Measurements from ENCODE around the gene COLEC12.

The COLEC12 gene

DNA sequence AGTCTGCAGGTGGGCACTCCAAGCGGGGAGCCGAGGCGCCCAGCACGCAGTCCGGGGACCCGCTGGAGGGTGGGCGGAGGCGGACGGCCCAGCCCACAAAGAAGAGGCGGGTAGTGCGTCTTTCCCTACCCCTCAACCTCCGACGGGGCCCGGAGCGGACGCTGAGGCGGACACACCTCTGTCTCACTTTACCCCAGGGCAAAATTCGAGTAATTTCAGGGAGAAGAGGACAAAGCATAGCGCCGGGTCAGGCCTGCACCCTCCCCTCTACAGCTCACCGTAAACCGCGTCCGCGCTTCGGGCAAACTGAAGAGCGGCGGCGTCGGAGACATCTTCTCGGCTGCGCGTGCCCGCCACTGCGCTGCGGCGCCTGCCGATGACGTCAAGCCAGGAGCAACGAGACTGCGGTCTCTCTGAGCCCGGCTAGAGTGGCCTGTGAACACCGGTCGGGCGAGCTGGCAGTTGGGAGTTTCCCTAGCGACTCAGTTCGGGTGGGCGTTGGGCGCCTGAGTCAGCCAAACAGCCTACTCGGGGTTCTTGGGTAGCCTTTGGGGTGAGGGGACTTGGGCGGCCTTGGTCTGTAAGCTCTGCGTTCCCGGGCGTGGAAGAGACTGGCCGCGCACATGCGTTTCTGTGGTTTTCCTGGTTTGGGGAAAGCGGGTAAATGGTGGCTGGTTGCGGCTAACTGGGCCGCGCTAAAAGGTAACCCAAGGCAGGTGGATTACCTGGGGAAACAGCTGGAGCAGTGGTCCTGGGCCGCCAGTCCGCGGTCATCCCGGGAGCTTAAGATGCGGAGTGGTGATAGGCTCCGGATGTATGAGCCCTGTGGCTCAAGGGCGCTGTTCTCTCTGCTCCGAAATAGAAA lies 232.6 kb downstream of the COLEC12 start, which contains the start of gene THOC1:
Gene THOC1 (minus strand): TSS at position 360 of the 865 bp plus-strand sequence. CDS start 28 bp downstream, at position 332.
- peak; percentile 94 to 95 for DNase-seq

DNA sequence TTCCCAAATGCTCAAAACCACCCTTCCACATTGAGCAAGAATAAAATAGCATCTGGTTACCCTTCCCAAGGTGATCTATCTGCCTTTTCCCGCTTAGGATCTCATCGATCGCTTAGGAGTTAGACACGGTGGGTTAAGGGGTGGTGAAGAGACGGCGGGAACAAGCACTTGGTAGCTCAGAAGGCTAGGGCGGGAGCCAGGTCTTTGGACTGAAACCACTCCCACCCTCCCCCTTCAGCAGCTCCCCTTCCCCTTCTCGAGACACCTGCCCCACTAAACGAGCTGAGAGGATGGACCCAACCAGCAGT lies 233.2 kb downstream of the COLEC12 start:
- DNase-seq = no peak
